Subcutaneous adipose tissue (tissue), 4 donors: Measurements from ENCODE around the gene GFPT2. TPM values are rescaled to one million over a fixed set of nuclear protein-coding genes. Genes with fewer than 3 reads are reported as not detected.

Experiments used
- total RNA-seq, 4 donors: library from RNA; depleted of rRNA; stranded (reverse); fragments of >200 nt; gene quantifications; one replicate each; pipeline ENCODE4 v1.1.0, GENCODE V29; 2016
- TF ChIP-seq, protein P1 (sequence below): fragments of 450-650 bp; IDR thresholded peaks from one replicate; pipeline ENCODE4 v1.5.1; 2016; ENCODE audit warnings: low read depth, mild to moderate bottlenecking, control low read depth, antibody characterized with exemption, moderate library complexity

Gene GFPT2
- total RNA-seq, 4 donors from 2014 or later, result 27.3 to 46.0 (median 42.1) TPM

DNA sequence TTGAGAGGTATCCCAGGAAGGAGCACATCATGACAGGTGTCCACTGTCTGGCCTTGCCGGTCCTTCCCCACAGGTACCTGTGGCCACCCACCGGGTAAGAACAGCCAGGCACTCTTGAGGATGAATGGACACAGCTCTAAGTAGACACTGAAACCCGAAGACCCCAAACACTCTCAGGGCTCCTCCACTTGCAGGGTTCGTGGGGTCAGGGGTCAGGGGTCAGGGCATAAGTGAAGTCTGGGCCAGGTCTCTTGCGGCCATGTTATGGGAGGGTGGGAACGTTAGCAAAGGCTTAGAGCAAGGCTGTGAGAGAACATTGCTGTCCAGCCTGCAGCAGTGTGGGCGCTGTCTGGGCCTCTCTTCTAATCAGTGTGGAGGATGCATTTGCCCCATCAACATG is 101.2 kb downstream of the GFPT2 start:
- TF ChIP-seq, protein P1, sequence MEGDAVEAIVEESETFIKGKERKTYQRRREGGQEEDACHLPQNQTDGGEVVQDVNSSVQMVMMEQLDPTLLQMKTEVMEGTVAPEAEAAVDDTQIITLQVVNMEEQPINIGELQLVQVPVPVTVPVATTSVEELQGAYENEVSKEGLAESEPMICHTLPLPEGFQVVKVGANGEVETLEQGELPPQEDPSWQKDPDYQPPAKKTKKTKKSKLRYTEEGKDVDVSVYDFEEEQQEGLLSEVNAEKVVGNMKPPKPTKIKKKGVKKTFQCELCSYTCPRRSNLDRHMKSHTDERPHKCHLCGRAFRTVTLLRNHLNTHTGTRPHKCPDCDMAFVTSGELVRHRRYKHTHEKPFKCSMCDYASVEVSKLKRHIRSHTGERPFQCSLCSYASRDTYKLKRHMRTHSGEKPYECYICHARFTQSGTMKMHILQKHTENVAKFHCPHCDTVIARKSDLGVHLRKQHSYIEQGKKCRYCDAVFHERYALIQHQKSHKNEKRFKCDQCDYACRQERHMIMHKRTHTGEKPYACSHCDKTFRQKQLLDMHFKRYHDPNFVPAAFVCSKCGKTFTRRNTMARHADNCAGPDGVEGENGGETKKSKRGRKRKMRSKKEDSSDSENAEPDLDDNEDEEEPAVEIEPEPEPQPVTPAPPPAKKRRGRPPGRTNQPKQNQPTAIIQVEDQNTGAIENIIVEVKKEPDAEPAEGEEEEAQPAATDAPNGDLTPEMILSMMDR, result no peak

DNA sequence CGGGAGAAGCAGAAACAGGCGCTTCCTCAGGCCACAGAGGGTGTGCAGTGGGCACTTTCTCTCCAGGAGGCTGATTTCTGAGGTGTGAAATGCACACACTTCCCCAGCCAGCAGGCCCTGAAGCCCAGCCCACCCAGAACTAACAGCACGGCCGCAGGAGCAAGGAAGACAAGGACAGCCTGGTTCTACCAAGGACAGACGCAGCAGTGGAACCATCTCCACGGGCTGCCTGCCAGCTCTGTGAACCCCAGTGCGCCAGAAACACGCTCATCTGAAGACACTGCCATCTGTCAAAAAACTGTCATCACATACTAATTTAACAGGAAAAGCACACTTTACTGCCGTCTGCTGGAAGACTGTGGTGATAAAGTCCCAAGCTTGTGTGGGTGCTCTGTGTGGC is 102.0 kb downstream of the GFPT2 start:
- TF ChIP-seq, protein P1, result no peak

Other genes with a start within 250 kb of the GFPT2 start
- gene RASGEF1C, start 144.1 kb downstream of the GFPT2 start, total RNA-seq, result under 1 TPM in 2 of 4 donors, not detected in 2; 0.38 to 0.51 TPM
- 10 to 100 TPM; 23.7 to 34.7 (median 25.7) TPM for gene MAPK9, start 61.3 kb downstream of the GFPT2 start, total RNA-seq
- 10 to 100 TPM in 3 of 4 donors, 1 to 10 TPM in 1; 9.7 to 19.9 (median 11.0) TPM for gene CNOT6, start 141.0 kb upstream of the GFPT2 start, total RNA-seq
- gene SCGB3A1, start 238.2 kb upstream of the GFPT2 start, total RNA-seq, result not detected